NCI-H146 treated with DMSO at 0.1 percent for 48 hours (cell line): ENCODE measurements around the gene TCTN3.
"Not testable (repeated sequence)": the region's sequence is repeated elsewhere in the genome, so short reads cannot be mapped to it uniquely, and the experiment has no call there.

ENCODE experiments used
- DNase-seq: peaks from one replicate; lab custom pipeline; 2025; ENCODE audit not compliant: unreplicated experiment; lab: John Stamatoyannopoulos, UW

TCTN3 gene

DNA sequence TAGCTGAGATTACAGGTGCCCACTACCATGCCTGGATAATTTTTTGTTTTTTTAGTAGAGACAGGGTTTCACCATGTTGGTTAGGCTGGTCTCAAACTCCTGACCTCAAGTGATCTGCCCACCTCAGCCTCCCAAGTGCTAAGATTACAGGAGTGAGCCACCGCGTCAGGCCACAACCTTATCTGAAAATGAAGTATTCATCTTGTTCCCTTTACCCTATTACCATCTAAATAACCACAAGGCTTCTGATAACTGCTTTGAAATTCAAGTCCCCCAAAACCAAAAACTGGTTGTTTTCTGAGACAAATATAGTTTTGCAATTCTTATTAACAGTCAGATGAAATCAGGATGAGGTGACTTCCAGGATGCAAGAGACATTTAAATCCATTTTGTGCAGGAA is 2.4 kb downstream of the TCTN3 start:
- no peak for DNase-seq

- no peak for DNase-seq
These were observed 5.1 kb downstream of the TCTN3 start for GRCh38 chr10:95688648-95689047.

DNA sequence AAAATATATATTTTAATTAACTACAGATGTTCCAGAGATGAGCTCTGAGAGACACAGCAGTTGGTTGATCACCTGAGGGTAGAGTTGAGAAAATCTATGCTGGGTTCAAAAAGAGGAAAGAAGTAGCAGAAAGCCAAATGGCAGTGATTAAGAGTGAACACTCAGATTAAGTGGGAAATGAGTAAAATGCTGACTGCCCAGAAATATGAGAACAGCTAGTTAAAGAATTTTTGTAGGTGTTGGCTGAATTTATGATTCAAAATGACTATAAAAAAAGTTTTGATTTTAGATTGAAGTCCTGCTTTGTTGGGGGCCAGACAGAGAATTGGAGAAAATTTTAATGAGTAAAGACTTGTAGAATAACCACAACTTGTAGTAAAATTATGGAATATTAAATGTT is 9.8 kb downstream of the TCTN3 start:
- no peak for DNase-seq

DNA sequence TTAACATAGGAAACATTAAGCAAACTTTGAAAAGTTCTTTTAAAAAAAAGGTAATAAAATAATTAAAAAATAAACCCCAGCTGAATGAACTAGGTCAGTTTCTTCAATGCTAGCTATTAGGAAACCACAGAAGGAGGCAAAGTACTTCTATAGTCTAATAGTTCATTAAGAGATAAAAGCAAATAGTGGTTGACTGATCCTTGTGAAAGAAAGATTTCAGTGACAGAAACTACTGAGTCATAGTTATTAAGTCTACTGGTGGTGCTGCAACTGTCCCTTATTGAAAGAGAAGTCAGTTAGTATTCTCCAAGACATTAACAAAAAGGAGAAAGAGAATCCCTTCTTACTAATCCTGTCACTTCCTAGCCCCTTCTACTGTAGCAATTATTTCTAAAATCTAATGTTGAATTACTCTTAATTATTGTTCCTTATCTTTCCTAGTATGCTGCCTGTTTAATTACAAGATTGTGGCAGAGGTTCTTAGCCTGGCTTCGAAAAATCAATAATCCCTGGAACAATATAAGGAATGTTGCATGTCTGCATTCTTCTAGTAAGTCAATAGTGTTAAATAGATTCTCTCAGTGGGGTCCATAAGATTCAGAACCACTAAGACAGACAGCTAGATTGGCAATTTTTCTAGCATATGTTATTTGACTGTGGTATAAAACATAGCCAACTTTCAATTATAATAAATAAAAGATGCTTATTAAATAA is 18.2 kb downstream of the TCTN3 start:
- no peak for DNase-seq

GRCh38 chr10:95674643-95675042 is 19.1 kb downstream of the TCTN3 start:
- DNase-seq: no peak

DNA sequence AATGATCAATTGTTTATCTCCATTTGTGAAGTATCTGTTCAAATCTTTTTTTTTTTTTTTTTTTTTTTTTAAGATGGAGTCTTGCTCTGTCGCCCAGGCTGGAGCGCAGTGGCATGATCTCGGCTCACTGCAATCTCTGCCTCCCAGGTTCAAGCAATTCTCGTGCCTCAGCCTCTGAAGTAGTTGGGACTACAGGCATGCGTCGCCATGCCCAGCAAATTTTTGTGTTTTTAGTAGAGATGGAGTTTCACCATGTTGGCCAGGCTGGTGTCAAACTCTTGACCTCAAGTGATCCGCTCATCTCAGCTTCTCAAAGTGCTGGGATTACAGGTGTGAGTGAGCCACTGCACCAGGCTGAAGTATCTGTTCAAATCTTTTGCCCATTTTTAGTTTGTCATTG is 21.1 kb downstream of the TCTN3 start:
- DNase-seq: not testable (repeated sequence)

DNA sequence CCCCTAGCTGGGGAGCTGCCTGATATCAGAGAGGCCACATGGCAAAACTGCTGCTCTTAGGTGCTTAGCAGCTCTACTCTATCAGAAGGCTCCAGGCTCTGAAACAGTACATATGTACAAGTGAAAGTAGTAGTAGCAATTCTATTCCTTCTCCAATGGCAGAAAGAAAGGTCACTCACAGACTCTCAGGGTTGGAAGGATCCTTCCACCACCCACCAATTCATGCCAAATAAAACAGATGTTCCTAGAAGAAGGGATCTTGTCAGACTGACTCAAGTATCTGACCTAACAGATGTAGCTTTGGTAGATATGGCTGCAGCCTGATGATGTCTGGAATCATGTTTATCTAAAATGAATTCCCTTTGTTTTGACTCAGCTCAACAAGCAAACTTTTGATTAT is 29.2 kb downstream of the TCTN3 start:
- no peak for DNase-seq

DNA sequence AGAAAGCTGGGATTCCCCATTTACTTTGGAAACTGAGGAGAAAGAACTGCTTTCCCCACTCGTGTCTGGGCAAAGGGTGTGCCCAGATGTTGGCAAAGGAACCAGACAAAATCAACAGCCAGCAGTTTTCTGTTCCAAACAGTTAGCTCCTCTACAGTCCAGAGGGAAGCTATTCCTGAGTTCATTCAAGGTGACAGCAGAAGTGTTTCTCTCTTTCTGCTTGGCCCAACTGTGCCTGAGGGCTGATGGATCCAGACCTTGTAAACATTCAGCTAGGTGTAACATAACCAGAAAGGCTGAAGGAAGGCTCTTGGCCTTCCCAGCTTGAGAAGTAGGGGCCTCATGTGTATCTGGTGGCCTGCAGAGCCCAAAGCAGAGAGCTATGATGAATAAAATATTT is 30.2 kb downstream of the TCTN3 start:
- DNase-seq: no peak

- no peak for DNase-seq
These were observed 31.9 kb downstream of the TCTN3 start for GRCh38 chr10:95661818-95662217.

DNA sequence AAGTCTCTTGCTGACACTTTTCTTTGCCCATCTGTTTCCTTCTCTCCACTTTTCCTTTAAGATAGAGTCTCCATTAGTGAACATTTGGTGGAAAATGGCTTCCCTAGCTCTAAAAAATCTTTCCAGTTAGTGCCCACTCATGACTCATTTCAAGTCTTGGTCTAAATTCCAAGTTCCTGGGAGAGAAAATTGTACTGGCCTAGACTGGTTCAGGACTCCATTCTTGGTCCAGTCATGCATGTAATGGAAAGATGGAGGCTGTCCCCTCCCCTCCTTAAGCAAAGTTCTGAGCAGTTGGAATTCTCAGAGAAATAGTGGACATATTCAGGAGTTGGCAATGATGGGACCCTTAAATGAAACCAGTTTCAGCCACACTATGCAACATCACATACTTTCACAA is 33.4 kb downstream of the TCTN3 start:
- no peak for DNase-seq

DNA sequence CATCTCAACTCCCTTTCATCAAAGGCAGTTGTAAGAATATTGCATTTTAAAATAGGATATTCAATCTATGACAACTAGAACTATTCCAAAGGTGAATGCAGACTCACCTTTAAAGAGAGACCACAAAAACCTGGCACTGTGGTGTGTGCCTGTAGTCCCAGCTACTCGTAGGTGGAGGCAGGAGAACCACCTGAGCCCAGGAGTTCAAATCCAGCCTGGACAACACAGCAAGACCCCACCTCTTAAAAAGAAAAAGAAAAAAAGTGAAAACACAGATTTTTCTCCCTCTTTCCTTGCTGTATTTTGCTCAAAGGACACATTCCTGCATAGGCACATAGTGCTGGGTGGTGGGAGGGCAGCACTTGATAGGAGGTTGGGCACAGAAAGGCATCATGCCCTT is 36.5 kb downstream of the TCTN3 start:
- no peak for DNase-seq

DNA sequence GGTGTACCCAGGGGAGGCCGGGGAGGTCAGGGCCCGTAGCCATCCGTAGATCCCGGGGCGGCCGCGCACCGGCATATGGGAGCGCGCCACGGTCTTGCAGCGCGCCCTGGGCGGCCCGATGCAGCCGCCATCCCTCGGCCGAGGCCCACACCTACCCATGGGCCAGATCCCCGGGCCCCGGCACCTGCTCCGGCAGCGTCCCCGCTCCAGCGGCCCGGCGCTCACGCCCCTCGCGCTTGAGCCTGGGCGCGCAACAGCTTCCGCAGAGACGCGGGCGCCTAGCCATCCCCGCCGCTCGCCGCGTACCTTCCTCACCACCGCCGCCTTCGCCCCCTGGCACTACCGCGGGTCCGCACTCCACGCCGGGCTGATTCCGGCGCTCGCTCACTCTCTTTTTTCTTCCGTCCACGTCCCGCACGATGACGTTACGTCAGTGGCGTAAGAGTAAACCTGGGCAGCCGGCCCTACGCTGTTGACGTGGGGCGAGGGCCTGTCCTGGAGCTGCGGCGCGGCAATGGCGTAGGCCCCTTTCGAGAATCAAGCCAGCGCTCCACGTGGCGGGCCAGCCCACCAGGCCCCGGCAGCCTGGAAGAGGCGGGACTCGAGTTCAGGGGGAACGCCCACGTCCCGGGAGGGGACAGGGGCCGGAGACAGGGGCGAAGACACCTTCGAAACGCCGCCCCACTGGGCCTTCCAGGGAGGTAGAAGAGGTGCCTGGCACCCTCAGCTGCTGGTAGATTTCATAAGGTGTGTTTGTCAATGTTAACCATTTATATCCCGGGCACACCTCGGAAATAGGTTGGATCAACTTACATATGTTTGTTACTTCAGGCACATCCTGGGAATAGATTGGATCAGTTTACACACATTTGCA is 37.2 kb downstream of the TCTN3 start, which contains the start of gene ALDH18A1:
TSS of gene ALDH18A1 (minus strand) at position 421 of the 874 bp plus-strand sequence. CDS start 3,334 bp downstream, outside the sequence.
- peak; percentile 54 for DNase-seq

GRCh38 chr10:95655571-95656290 is 38.0 kb downstream of the TCTN3 start:
- no peak for DNase-seq

GRCh38 chr10:95653895-95654294 is 39.8 kb downstream of the TCTN3 start:
- no peak for DNase-seq

DNA sequence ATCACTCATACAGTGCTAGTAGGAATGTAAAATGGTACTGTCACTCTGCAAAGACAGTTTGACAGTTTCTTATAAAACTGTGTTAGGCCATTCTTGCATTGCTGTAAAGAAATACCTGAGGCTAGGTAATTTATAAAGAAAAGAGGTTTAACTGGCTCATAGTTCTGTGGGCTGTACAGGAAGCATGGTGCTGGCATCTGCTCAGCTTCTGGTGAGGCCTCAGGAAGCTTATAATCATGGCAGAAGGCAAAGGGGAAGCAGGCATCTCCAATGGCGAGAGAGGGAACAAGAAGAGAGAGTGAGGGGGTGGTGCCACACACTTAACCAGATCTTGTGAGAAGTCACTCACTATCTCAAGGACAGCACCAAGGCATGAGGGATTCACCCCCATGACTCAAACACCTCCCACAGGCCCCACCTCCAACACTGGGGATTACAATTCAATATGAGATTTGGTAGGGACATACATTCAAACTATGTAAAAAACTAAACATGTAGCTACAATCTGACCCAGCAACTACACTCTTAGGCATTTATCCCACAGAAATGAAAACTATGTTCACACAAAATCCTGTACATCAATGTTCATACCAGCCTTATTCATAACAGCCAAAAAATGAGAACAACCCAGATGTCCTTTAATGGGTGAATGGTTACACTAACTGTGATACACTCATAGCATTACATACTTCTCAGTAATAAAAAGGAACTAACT is 42.2 kb downstream of the TCTN3 start:
- DNase-seq: no peak

DNA sequence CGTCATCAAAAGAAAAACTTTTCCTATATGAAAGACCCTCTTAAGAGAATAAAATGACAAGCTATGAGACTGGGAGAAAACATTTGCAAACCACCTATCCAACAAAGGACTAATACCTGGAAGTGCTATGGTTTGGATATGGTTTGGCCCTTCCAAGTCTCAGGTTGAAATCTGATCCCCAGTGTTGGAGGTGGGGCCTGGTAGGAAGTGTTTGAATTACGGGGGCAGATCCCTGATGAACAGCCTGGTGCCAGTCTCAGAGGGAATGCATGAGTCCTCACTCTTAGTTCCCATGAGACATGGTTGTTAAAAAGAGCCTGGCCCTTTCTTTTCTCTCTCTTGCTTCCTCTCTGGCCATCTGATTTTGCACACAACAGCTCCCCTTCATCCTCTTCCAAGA is 43.5 kb downstream of the TCTN3 start:
- no peak for DNase-seq

- DNase-seq: no peak
These were observed 45.6 kb downstream of the TCTN3 start for GRCh38 chr10:95648138-95648537.

- no peak for DNase-seq
These were observed 47.6 kb downstream of the TCTN3 start for GRCh38 chr10:95646160-95646559.

DNA sequence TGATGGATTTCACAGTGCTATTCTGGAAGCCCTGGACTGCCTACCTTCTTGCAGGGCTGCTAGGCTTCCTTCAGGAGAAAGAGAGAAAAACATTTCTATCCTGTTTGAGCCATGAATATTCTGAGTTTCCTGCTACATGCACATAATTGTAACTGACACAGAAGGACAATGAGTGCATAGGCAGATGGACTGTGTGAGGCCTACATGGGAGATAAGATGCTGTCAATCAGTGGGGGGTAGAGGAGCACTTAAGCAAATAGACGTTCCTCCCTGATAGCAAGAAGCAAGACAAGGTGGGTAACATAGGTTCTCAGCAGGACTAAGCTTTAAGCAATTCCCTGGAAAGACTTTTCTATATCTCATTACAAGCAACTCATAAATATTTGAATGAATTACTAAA is 48.8 kb downstream of the TCTN3 start:
- no peak for DNase-seq

GRCh38 chr10:95640891-95641315 is 52.8 kb downstream of the TCTN3 start:
- no peak for DNase-seq

GRCh38 chr10:95637911-95638310 is 55.8 kb downstream of the TCTN3 start:
- DNase-seq: no peak
